ENCODE results near the gene NCK2.

- no peak for TF ChIP-seq CTCF (IDR thresholded peaks at IDR 0.05; ENCODE audit: low read depth, low read length, poor library complexity, severe bottlenecking)
- TF ChIP-seq EZH2phosphoT487 (IDR thresholded peaks at IDR 0.05; ENCODE audit: borderline replicate concordance, low read length), result no peak
Measured at GRCh38 chr2:105866216-105867185, 121.8 kb downstream of the NCK2 start.

All from DOHH2 (cell line).